Caco-2 (cell line): ENCODE measurements around the gene ZNF438. TPM values are rescaled to one million over a fixed set of nuclear protein-coding genes. Genes with fewer than 3 reads are reported as not detected.

Experiments used
- BruUV-seq: library from RNA; stranded (reverse); fragments of 400-500 nt; replicated peaks from 2 replicates; lab custom pipeline; 2021; lab: Mats Ljungman, UMichigan
- CTCF ChIA-PET: fragments of 300-600 bp; sonication (Branson Sonifier 250); formaldehyde crosslinking; loops from one replicate; lab custom pipeline; 2022; ENCODE audit warnings: antibody characterized with exemption; lab: Charles Lee
- POLR2A ChIA-PET: fragments of 300-600 bp; sonication (Branson Sonifier 250); formaldehyde crosslinking; loops from one replicate; lab custom pipeline; 2022; ENCODE audit warnings: antibody characterized with exemption; lab: Charles Lee
- DNase-seq, 2 experiments: peaks; one replicate each; pipeline versions ENCODE4 v3.0.0 to v3.0.0-alpha.2; 2020 to 2022
- H3K27me3 ChIP-seq: replicated peaks from 2 replicates; pipeline ENCODE4 v1.6.0; 2011; ENCODE audit warnings: low read length; ENCODE audit not compliant: control insufficient read depth, insufficient read depth
- H3K36me3 ChIP-seq: 2 replicates; pipeline ENCODE4 v1.5.1; 2011; ENCODE audit warnings: low read length; ENCODE audit not compliant: control insufficient read depth, insufficient read depth
- H3K4me1 ChIP-seq: fragments of 250-450 bp; sonication (Bioruptor Pico); 2 replicates; pipeline ENCODE4 v1.5.1; 2020; ENCODE audit warnings: mild to moderate bottlenecking
- H3K4me3 ChIP-seq: 2 replicates; pipeline ENCODE4 v1.5.1; 2011; ENCODE audit warnings: low read depth, mild to moderate bottlenecking, control low read depth, low read length
- H3K9me3 ChIP-seq: fragments of 250-450 bp; sonication (Bioruptor Pico); 2 replicates; pipeline ENCODE4 v1.5.1; 2020; ENCODE audit warnings: mild to moderate bottlenecking, moderate library complexity
- H3K27ac Mint-ChIP-seq: one replicate; pipeline ENCODE4 v1.8.0; 2022; ENCODE audit warnings: mixed read lengths; ENCODE audit not compliant: unreplicated experiment
- H3K27me3 Mint-ChIP-seq: one replicate; pipeline ENCODE4 v1.8.0; 2022; ENCODE audit warnings: mixed read lengths; ENCODE audit not compliant: insufficient read depth, unreplicated experiment
- H3K36me3 Mint-ChIP-seq: one replicate; pipeline ENCODE4 v1.8.0; 2022; ENCODE audit warnings: mild to moderate bottlenecking, mixed read lengths; ENCODE audit not compliant: insufficient read depth, unreplicated experiment
- H3K4me1 Mint-ChIP-seq: one replicate; pipeline ENCODE4 v1.8.0; 2022; ENCODE audit warnings: low read depth, mixed read lengths; ENCODE audit not compliant: unreplicated experiment
- H3K4me3 Mint-ChIP-seq: one replicate; pipeline ENCODE4 v1.8.0; 2022; ENCODE audit warnings: mild to moderate bottlenecking, moderate library complexity, mixed read lengths; ENCODE audit not compliant: unreplicated experiment
- H3K9me3 Mint-ChIP-seq: one replicate; pipeline ENCODE4 v1.8.0; 2022; ENCODE audit warnings: mixed read lengths; ENCODE audit not compliant: unreplicated experiment
- intact Hi-C: fragments of 100-400 bp; cut with micrococcal nuclease; formaldehyde crosslinking; loops from one replicate; pipeline ENCODE4 v1.10.0; 2022; ENCODE audit not compliant: unreplicated experiment
- total RNA-seq: library from RNA; stranded (reverse); gene quantifications from 2 replicates; pipeline ENCODE4 v1.2.3, GENCODE V29; 2022
- TF ChIP-seq, protein P1 (sequence below), 2 experiments: fragments of 200-600 bp in 1 of 2; IDR thresholded peaks; 1 replicate in 1 of 2; 2 replicates in 1 of 2; pipeline versions ENCODE4 v1.5.1 to v1.8.0; 2011 to 2022; ENCODE audit warnings: antibody characterized with exemption in 1 of 2, control low read depth in 1 of 2, inconsistent platforms in 1 of 2, low read depth in 1 of 2, low read length in 1 of 2, mild to moderate bottlenecking in 1 of 2, moderate library complexity in 1 of 2; ENCODE audit not compliant: insufficient read depth in 1 of 2, severe bottlenecking in 1 of 2, unreplicated experiment in 1 of 2

The ZNF438 gene
- total RNA-seq, 1 experiment from 2014 or later: 1.00 TPM

DNA sequence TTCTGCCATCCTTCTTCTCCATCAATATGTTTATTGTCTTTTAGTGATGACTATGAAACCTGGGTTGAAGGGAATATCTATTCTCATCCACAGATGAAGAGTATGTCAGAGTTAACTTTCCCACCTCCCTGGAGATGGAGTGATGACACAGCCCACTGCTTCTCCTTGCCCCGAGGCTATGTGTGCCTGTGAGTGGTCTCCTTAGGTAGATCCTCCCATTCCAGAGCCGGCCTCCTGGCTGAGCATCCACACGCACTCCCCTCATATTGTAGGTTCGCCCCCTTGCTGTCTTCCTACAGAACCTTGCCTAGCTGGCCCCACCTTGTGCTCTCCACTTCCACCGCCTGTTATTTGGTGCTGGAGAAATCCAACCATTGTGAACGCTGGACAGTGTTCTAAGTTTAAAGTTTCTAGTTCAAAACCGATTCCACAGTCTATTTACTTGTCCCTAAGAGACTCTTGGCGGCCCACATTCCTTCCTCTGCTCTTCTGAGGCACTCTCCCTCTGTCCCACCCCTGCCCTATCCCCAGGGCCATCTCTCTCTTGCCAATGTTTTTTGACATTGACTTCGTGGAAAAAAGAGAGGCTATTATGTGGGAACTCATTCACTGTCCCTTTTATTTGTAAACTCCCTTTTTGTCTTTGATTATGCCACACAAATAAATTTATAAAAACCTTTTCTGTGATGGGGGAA is 168.0 kb downstream of the ZNF438 start:
- Mint-ChIP-seq H3K27ac (no peak overlapping the region), H3K9me3 (no peaks in the 10 kb centered on the region), H3K4me1 (no peaks in the 10 kb centered on the region), H3K4me3 (no peak overlapping the region), H3K36me3 (no peaks in the 10 kb centered on the region), H3K27me3 (peaks cover 4% of the 10 kb centered on the region)
- ChIA-PET POLR2A (no interaction called here), CTCF (no interaction called here)
- H3K4me3 ChIP-seq: no peak overlapping the region
- intact Hi-C loops: no loop called here
- DNase-seq: no peak
- no peaks in the 10 kb centered on the region for H3K4me1 ChIP-seq
- no peaks in the 10 kb centered on the region for H3K9me3 ChIP-seq
- no peaks in the 10 kb centered on the region for H3K27me3 ChIP-seq
- TF ChIP-seq, protein P1, sequence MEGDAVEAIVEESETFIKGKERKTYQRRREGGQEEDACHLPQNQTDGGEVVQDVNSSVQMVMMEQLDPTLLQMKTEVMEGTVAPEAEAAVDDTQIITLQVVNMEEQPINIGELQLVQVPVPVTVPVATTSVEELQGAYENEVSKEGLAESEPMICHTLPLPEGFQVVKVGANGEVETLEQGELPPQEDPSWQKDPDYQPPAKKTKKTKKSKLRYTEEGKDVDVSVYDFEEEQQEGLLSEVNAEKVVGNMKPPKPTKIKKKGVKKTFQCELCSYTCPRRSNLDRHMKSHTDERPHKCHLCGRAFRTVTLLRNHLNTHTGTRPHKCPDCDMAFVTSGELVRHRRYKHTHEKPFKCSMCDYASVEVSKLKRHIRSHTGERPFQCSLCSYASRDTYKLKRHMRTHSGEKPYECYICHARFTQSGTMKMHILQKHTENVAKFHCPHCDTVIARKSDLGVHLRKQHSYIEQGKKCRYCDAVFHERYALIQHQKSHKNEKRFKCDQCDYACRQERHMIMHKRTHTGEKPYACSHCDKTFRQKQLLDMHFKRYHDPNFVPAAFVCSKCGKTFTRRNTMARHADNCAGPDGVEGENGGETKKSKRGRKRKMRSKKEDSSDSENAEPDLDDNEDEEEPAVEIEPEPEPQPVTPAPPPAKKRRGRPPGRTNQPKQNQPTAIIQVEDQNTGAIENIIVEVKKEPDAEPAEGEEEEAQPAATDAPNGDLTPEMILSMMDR (IDR thresholded peaks at IDR 0.05; ENCODE audit: insufficient read depth in 1 of 2, low read depth in 1 of 2, low read length in 1 of 2, severe bottlenecking in 1 of 2, unreplicated experiment in 1 of 2): no peak
- no peaks in the 10 kb centered on the region for H3K36me3 ChIP-seq
- BruUV-seq: no TSS peak

DNA sequence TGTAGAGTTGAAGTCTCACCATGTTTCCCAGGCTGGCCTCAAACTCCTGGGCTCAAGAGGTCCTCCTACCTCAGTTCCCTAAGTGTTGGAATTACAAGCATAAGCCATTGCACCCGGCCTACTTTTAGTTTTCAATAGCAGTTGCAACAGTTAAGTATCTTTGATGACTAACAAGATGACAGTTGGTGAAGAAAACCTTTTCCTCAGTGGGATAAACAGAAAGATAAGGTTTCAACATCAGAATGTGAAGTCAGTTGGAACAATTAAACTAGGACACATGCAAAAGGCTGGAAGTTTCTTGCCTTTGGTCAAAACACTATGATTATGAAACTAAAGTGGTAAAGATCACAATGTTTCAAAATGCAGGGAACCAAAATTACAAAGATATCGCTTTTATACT is 169.2 kb downstream of the ZNF438 start:
- BruUV-seq: no TSS peak
- no peak for DNase-seq
- Histone ChIP-seq H3K27me3 (no peaks in the 10 kb centered on the region), H3K4me1 (no peaks in the 10 kb centered on the region), H3K4me3 (no peak overlapping the region), H3K36me3 (no peaks in the 10 kb centered on the region), H3K9me3 (no peaks in the 10 kb centered on the region)
- TF ChIP-seq, protein P1 (IDR thresholded peaks at IDR 0.05; ENCODE audit: insufficient read depth in 1 of 2, low read depth in 1 of 2, low read length in 1 of 2, severe bottlenecking in 1 of 2, unreplicated experiment in 1 of 2): no peak
- Mint-ChIP-seq H3K4me1 (no peaks in the 10 kb centered on the region), H3K4me3 (no peak overlapping the region), H3K27me3 (peaks cover 4% of the 10 kb centered on the region), H3K27ac (no peak overlapping the region), H3K9me3 (no peaks in the 10 kb centered on the region), H3K36me3 (no peaks in the 10 kb centered on the region)
- ChIA-PET POLR2A (no interaction called here), CTCF (no interaction called here)
- intact Hi-C loops: no loop called here

DNA sequence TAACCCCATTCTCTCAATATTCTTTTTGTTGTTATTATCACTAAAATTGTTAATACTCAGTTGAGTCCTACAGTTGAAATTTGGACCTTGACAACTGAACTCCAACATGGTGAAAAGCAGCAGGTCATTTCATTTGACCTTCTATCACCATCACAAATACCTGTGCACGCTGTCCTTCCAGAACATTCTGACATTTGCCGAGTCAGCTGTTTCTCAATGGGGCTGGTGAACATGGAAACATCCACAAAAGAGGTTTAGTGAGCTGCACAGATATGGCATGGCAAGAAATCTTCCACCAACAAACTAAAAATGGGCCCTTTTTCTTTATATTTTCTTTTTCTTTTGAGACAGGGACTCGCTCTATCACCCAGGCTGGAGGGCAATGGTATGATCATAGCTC is 169.7 kb downstream of the ZNF438 start:
- no peak overlapping the region for H3K4me3 Mint-ChIP-seq

More for the DNA sequence above, 169.7 kb downstream of the ZNF438 start:
- Mint-ChIP-seq H3K9me3 (no peaks in the 10 kb centered on the region), H3K4me1 (no peaks in the 10 kb centered on the region), H3K27me3 (peaks cover 4% of the 10 kb centered on the region), H3K36me3 (no peaks in the 10 kb centered on the region), H3K27ac (no peak overlapping the region)
- no peaks in the 10 kb centered on the region for H3K9me3 ChIP-seq
- TF ChIP-seq, protein P1 (IDR thresholded peaks at IDR 0.05; ENCODE audit: insufficient read depth in 1 of 2, low read depth in 1 of 2, low read length in 1 of 2, severe bottlenecking in 1 of 2, unreplicated experiment in 1 of 2): no peak
- H3K4me3 ChIP-seq: no peak overlapping the region
- no TSS peak for BruUV-seq
- H3K4me1 ChIP-seq: no peaks in the 10 kb centered on the region
- H3K36me3 ChIP-seq: no peaks in the 10 kb centered on the region
- no peaks in the 10 kb centered on the region for H3K27me3 ChIP-seq
- DNase-seq: no peak
- ChIA-PET POLR2A (no interaction called here), CTCF (no interaction called here)
- intact Hi-C loops: no loop called here
